Prostate gland (tissue), 2 donors: ENCODE data around the gene GPR82. TPM values are rescaled to one million over a fixed set of nuclear protein-coding genes. Genes with fewer than 3 reads are reported as not detected.

Experiments
- DNase-seq: peaks from one replicate; pipeline ENCODE4 v3.0.0-alpha.2; 2019; ENCODE audit warnings: low spot score
- H3K27ac ChIP-seq, 2 donors: fragments of 200-600 bp; sonication (generic); 2 replicates each; pipeline ENCODE4 v1.5.1; 2017 to 2019
- H3K27me3 ChIP-seq: fragments of 200-600 bp; sonication (generic); replicated peaks from 2 replicates; pipeline ENCODE4 v1.5.1; 2019; ENCODE audit not compliant: insufficient read depth
- H3K36me3 ChIP-seq, 2 donors: fragments of 200-600 bp; sonication (generic); 1 replicate in 1 of 2; 2 replicates in 1 of 2; pipeline versions ENCODE4 v1.5.1 to v1.8.1; 2017 to 2019
- H3K4me1 ChIP-seq: fragments of 200-600 bp; sonication (generic); replicated peaks from 2 replicates; pipeline ENCODE4 v1.5.1; 2019
- H3K4me3 ChIP-seq, 2 donors: fragments of 200-600 bp; sonication (generic); 2 replicates each; pipeline ENCODE4 v1.5.1; 2017 to 2019
- H3K9me3 ChIP-seq: fragments of 200-600 bp; sonication (generic); 2 replicates; pipeline ENCODE4 v1.5.1; 2017
- POLR2A ChIP-seq: fragments of 450-650 bp; IDR thresholded peaks from one replicate; pipeline ENCODE4 v1.6.1; 2016; ENCODE audit warnings: antibody characterized with exemption, mild to moderate bottlenecking
- POLR2AphosphoS5 ChIP-seq: sonication (generic); formaldehyde crosslinking; IDR thresholded peaks from one replicate; pipeline ENCODE4 v1.6.1; 2017; ENCODE audit warnings: antibody characterized with exemption
- WGBS: methylation state at CpG from one replicate; pipeline ENCODE4 v1.1.5; 2018; 5-methylcytosine and 5-hydroxymethylcytosine counted together
- intact Hi-C: fragments of 100-400 bp; cut with DNase I; formaldehyde crosslinking; loops from one replicate; pipeline ENCODE4 v1.14.2; 2022
- total RNA-seq, 2 donors: library from RNA; depleted of rRNA; stranded (reverse); fragments of >200 nt; gene quantifications; one replicate each; pipeline ENCODE4 v1.1.0, GENCODE V29; 2016
- TF ChIP-seq, protein P1 (sequence below), 4 experiments: fragments of 200-600 bp in 2 of 4; fragments of 450-650 bp in 2 of 4; sonication (generic) in 2 of 4; IDR thresholded peaks; 1 replicate in 3 of 4; 2 replicates in 1 of 4; pipeline ENCODE4 v1.5.1; 2016 to 2019; ENCODE audit warnings: antibody characterized with exemption in 4 of 4, mild to moderate bottlenecking in 2 of 4, moderate library complexity in 2 of 4

GPR82 gene
- total RNA-seq, 2 donors from 2014 or later: 0.28 to 0.41 TPM

DNA sequence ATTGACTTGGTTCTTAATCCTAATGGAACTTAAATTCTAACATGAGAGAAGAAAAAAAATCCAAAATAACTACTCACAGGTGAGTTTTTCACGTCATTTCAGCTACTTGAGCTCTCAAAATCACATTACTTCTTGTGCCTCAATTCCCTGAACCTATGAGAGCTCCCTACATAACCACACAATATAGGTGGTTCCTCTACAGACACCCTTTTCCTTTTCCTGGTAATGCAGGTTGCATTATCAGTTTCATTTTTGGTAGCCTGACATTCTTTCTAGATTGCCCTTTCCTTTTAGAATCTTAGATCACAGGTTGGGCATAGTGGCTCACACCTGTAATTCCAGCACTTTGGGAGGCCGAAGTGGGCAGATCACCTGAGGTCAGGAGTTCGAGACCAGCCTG, 31.0 kb upstream of the GPR82 start:
- 84% methylated on average over 3 of the region's 3 CpGs for WGBS
- no peak overlapping the region for H3K27ac ChIP-seq
- no peak overlapping the region for H3K4me3 ChIP-seq
- H3K4me1 ChIP-seq: no peaks in the 10 kb centered on the region
- no peaks in the 10 kb centered on the region for H3K36me3 ChIP-seq
- TF ChIP-seq POLR2A: no peak
- no peak for TF ChIP-seq POLR2AphosphoS5
- TF ChIP-seq, protein P1, sequence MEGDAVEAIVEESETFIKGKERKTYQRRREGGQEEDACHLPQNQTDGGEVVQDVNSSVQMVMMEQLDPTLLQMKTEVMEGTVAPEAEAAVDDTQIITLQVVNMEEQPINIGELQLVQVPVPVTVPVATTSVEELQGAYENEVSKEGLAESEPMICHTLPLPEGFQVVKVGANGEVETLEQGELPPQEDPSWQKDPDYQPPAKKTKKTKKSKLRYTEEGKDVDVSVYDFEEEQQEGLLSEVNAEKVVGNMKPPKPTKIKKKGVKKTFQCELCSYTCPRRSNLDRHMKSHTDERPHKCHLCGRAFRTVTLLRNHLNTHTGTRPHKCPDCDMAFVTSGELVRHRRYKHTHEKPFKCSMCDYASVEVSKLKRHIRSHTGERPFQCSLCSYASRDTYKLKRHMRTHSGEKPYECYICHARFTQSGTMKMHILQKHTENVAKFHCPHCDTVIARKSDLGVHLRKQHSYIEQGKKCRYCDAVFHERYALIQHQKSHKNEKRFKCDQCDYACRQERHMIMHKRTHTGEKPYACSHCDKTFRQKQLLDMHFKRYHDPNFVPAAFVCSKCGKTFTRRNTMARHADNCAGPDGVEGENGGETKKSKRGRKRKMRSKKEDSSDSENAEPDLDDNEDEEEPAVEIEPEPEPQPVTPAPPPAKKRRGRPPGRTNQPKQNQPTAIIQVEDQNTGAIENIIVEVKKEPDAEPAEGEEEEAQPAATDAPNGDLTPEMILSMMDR (IDR thresholded peaks at IDR 0.05): no peak
- H3K9me3 ChIP-seq: no peaks in the 10 kb centered on the region
- no peak for DNase-seq
- intact Hi-C loops: no loop called here
- H3K27me3 ChIP-seq: no peaks in the 10 kb centered on the region

DNA sequence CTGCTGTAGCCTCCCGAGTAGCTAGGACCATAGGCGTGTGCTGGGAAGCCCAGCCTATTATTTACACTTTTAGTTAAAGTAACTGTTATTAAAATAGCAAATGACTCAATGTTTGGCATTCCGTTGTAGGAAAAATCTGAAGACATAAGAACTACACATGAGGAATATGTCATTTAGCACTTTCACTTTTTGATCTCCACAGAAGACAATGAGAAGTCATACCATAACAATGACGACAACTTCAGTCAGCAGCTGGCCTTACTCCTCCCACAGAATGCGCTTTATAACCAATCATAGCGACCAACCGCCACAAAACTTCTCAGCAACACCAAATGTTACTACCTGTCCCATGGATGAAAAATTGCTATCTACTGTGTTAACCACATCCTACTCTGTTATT, 28.6 kb upstream of the GPR82 start:
- Histone ChIP-seq H3K27me3 (no peaks in the 10 kb centered on the region), H3K9me3 (no peaks in the 10 kb centered on the region), H3K36me3 (no peaks in the 10 kb centered on the region), H3K4me3 (no peak overlapping the region), H3K27ac (no peak overlapping the region), H3K4me1 (no peaks in the 10 kb centered on the region)
- 80% methylated on average over 7 of the region's 7 CpGs for WGBS
- TF ChIP-seq POLR2AphosphoS5: no peak
- TF ChIP-seq POLR2A: no peak
- TF ChIP-seq, protein P1 (IDR thresholded peaks at IDR 0.05): no peak
- no peak for DNase-seq
- intact Hi-C loops: no loop called here

DNA sequence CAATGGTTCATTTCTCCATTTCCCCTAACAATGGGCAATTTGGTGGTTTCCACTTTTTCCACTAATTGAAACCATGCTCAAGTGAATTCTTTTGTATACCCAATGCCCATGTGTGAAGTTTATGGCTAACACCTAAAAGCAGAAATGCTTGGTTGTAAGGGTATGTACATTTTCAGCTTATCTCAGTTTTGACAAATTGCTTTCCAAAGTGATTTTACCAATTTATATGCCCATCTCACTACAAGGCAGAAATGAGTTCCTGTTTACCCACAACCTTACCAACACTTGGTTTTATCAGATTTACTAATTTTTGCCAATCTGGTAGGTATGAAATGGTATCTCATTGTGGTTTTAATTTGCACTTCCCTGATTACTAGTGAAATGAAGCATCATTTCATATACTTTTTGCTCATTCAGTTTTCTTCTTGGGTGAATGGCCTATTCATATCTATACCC, 20.4 kb upstream of the GPR82 start:
- no peak overlapping the region for H3K4me3 ChIP-seq
- no peak for DNase-seq
- H3K4me1 ChIP-seq: no peaks in the 10 kb centered on the region
- intact Hi-C loops: no loop called here
- H3K27me3 ChIP-seq: no peaks in the 10 kb centered on the region
- no peaks in the 10 kb centered on the region for H3K9me3 ChIP-seq
- TF ChIP-seq POLR2AphosphoS5 (no peak), POLR2A (no peak)
- TF ChIP-seq, protein P1 (IDR thresholded peaks at IDR 0.05): no peak
- no peaks in the 10 kb centered on the region for H3K36me3 ChIP-seq
- H3K27ac ChIP-seq: no peak overlapping the region

DNA sequence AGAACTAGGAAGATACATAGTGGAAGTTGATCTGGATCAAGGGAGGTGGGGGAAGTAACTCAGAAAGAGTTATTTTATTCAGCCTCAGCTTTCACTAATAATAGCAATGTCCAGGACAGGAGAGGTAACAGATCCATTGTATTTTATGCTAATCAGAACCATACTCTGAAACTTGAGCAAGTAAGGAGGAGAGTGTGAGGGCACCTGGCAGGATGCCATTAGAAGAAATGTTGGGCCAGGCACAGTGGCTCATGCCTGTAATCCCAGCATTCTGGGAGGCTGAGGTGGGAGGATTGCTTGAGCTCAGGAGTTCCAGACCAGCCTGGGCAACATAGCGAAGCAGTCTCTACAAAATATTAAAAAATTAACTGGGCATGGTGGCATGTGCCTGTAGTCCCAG, 18.9 kb upstream of the GPR82 start:
- no peak for TF ChIP-seq POLR2A
- TF ChIP-seq, protein P1 (IDR thresholded peaks at IDR 0.05): no peak
- Histone ChIP-seq H3K4me3 (no peak overlapping the region), H3K4me1 (no peaks in the 10 kb centered on the region), H3K27ac (no peak overlapping the region), H3K27me3 (no peaks in the 10 kb centered on the region), H3K9me3 (no peaks in the 10 kb centered on the region), H3K36me3 (no peaks in the 10 kb centered on the region)
- intact Hi-C loops: no loop called here
- WGBS: 80% methylated on average over 1 of the region's 1 CpG
- DNase-seq: no peak

DNA sequence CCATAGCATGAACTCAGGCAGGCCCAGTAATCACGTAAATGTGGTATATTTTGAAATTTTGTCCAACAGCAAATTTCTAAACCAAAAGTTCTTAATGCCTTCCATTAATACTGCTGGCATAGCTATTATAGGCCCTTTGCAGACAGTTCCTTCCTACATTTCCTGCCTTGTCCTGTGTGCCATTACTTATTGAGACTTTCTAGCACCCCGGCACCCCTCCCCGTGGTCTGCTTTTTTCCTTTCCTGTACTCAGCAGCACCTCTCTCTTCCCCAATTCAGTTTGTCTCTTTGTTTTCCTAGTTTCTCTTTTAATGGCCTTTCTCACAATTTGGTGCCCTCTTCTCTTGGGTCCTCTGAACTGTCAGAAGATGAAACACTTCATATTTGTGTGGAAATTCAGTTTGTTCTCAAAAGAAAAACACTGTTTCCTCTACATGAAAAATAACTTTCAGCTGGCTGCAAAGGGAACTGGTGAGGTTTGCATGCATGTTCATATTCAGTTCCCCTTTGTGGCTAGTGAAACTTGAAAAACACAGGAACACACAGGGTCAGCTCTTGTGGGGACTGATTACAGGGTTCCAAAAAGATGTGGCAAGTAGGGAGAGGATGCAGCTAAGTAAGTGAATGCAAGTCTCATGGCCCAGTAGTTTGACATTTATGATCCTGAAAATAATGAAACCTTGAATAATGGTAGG, 18.2 kb upstream of the GPR82 start:
- no peak overlapping the region for H3K27ac ChIP-seq
- intact Hi-C loops: no loop called here
- H3K4me1 ChIP-seq: no peaks in the 10 kb centered on the region
- no peak overlapping the region for H3K4me3 ChIP-seq
- no peaks in the 10 kb centered on the region for H3K27me3 ChIP-seq
- no peaks in the 10 kb centered on the region for H3K36me3 ChIP-seq
- TF ChIP-seq, protein P1 (IDR thresholded peaks at IDR 0.05): no peak
- TF ChIP-seq POLR2AphosphoS5 (no peak), POLR2A (no peak)
- WGBS: 69% methylated on average over 3 of the region's 3 CpGs
- no peak for DNase-seq
- H3K9me3 ChIP-seq: no peaks in the 10 kb centered on the region
